SK-N-SH (cell line): ENCODE results near the gene WDR86. TPM values are rescaled to one million over a fixed set of nuclear protein-coding genes. Genes with fewer than 3 reads are reported as not detected.

ENCODE experiments used
- CTCF ChIA-PET: fragments of 300-600, 350-600 bp; formaldehyde crosslinking; extraction: SDS; loops from one replicate; lab custom pipeline; 2021; lab: Yijun Ruan, JAX
- POLR2A ChIA-PET: fragments of 350-600 bp; sonication (Branson Sonifier 250); formaldehyde crosslinking; extraction: SDS; loops from one replicate; lab custom pipeline; 2020; ENCODE audit warnings: antibody characterized with exemption, inconsistent platforms; lab: Yijun Ruan, JAX
- DNase-seq: peaks from one replicate; pipeline ENCODE4 v3.0.0; 2012
- H2AFZ ChIP-seq: fragments of 200-600 bp; sonication (generic); 2 replicates; pipeline ENCODE4 v1.8.1; 2016; ENCODE audit warnings: antibody characterized with exemption, mild to moderate bottlenecking, low read depth
- H3F3A ChIP-seq: fragments of 200-600 bp; sonication (generic); replicated peaks from 2 replicates; pipeline ENCODE3; 2016; ENCODE audit warnings: antibody characterized with exemption, mild to moderate bottlenecking; ENCODE audit not compliant: insufficient read depth
- H3K27ac ChIP-seq, 2 experiments: fragments of 200-500 bp in 1 of 2; fragments of 200-600 bp in 1 of 2; sonication (Bioruptor generic) in 1 of 2; sonication (generic), shearing (Covaris generic) in 1 of 2; 2 replicates each; pipeline versions ENCODE4 v1.5.1 to v1.6.1; 2014 to 2016; ENCODE audit warnings: low read depth in 2 of 2, inconsistent platforms in 1 of 2, low read length in 1 of 2, mild to moderate bottlenecking in 1 of 2, mixed read lengths in 1 of 2
- H3K27me3 ChIP-seq: fragments of 200-600 bp; sonication (generic), shearing (Covaris generic); 2 replicates; pipeline ENCODE4 v1.6.1; 2016; ENCODE audit warnings: mixed run types; ENCODE audit not compliant: insufficient read depth
- H3K36me3 ChIP-seq, 2 experiments: fragments of 200-500 bp in 1 of 2; fragments of 200-600 bp in 1 of 2; sonication (Bioruptor generic) in 1 of 2; sonication (generic) in 1 of 2; replicated peaks in 1 of 2; 2 replicates each; pipeline versions ENCODE3 to v1.5.1; 2014 to 2016; ENCODE audit warnings: low read length in 1 of 2, mild to moderate bottlenecking in 1 of 2; ENCODE audit not compliant: insufficient read depth in 2 of 2, control insufficient read depth in 1 of 2
- H3K4me1 ChIP-seq, 2 experiments: fragments of 200-500 bp in 1 of 2; fragments of 200-600 bp in 1 of 2; sonication (Bioruptor generic) in 1 of 2; sonication (generic), shearing (Covaris generic) in 1 of 2; 2 replicates each; pipeline versions ENCODE4 v1.5.1 to v1.6.1; 2014 to 2016; ENCODE audit warnings: low read depth in 1 of 2, low read length in 1 of 2, mixed run types in 1 of 2; ENCODE audit not compliant: insufficient read depth in 2 of 2, control insufficient read depth in 1 of 2
- H3K4me2 ChIP-seq: fragments of 200-600 bp; sonication (generic), shearing (Covaris generic); 2 replicates; pipeline ENCODE4 v1.6.1; 2017; ENCODE audit warnings: mixed run types
- H3K4me3 ChIP-seq, 2 experiments: fragments of 200-500 bp in 1 of 2; fragments of 200-600 bp in 1 of 2; sonication (Bioruptor generic) in 1 of 2; sonication (generic), shearing (Covaris generic) in 1 of 2; 2 replicates each; pipeline versions ENCODE4 v1.5.1 to v1.8.1; 2014 to 2016; ENCODE audit warnings: low read depth in 2 of 2, inconsistent platforms in 1 of 2, low read length in 1 of 2, mild to moderate bottlenecking in 1 of 2, mixed read lengths in 1 of 2, moderate library complexity in 1 of 2
- H3K79me2 ChIP-seq: fragments of 200-600 bp; sonication (generic); 2 replicates; pipeline ENCODE4 v1.8.1; 2017; ENCODE audit warnings: mild to moderate bottlenecking; ENCODE audit not compliant: insufficient read depth
- H3K9ac ChIP-seq: fragments of 200-600 bp; sonication (generic); 2 replicates; pipeline ENCODE4 v1.6.1; 2017; ENCODE audit warnings: mixed run types
- H3K9me2 ChIP-seq: fragments of 200-600 bp; sonication (generic); 2 replicates; pipeline ENCODE4 v1.6.1; 2017; ENCODE audit warnings: mixed run types
- H3K9me3 ChIP-seq: fragments of 200-600 bp; sonication (generic); 2 replicates; pipeline ENCODE4 v1.6.1; 2017; ENCODE audit warnings: mixed run types, mild to moderate bottlenecking, moderate library complexity
- H4K20me1 ChIP-seq: fragments of 200-600 bp; sonication (generic); 2 replicates; pipeline ENCODE4 v1.6.1; 2017; ENCODE audit warnings: mild to moderate bottlenecking, mixed run types; ENCODE audit not compliant: insufficient read depth
- CTCF ChIP-seq: fragments of 200-600 bp; sonication (generic); IDR thresholded peaks from 2 replicates; pipeline ENCODE4 v1.6.1; 2017; ENCODE audit warnings: antibody characterized with exemption, mild to moderate bottlenecking, moderate library complexity
- ELF1 ChIP-seq: IDR thresholded peaks from 2 replicates; pipeline ENCODE4 v1.4.0; 2012
- EZH2phosphoT487 ChIP-seq: fragments of 200-600 bp; sonication (generic); IDR thresholded peaks from 2 replicates; pipeline ENCODE4 v1.6.1; 2017; ENCODE audit warnings: low read depth, mixed run types, mild to moderate bottlenecking, antibody characterized with exemption, moderate library complexity, borderline replicate concordance
- FOXJ3 ChIP-seq: sonication (generic); formaldehyde crosslinking; IDR thresholded peaks from 2 replicates; pipeline ENCODE4 v1.5.1; 2020; ENCODE audit warnings: mild to moderate bottlenecking, missing genetic modification reagents
- FOXM1 ChIP-seq: IDR thresholded peaks from 2 replicates; pipeline ENCODE4 v1.4.0; 2012; ENCODE audit warnings: low read depth, mild to moderate bottlenecking
- IRF3 ChIP-seq: fragments of 150-350 bp; IDR thresholded peaks from 2 replicates; pipeline ENCODE4 v1.6.1; 2016; ENCODE audit warnings: mild to moderate bottlenecking, low read depth, low read length
- RAD21 ChIP-seq: IDR thresholded peaks from 2 replicates; pipeline ENCODE4 v1.6.1; 2012; ENCODE audit warnings: mild to moderate bottlenecking, low read length
- RCOR1 ChIP-seq: fragments of 150-350 bp; IDR thresholded peaks from 2 replicates; pipeline ENCODE4 v1.6.1; 2017; ENCODE audit warnings: antibody characterized with exemption, low read length
- REST ChIP-seq: IDR thresholded peaks from 2 replicates; pipeline ENCODE4 v1.6.1; 2012; ENCODE audit warnings: mild to moderate bottlenecking, low read depth, low read length, moderate library complexity
- RXRA ChIP-seq: IDR thresholded peaks from 2 replicates; pipeline ENCODE4 v1.4.0; 2012; ENCODE audit warnings: low read depth, mild to moderate bottlenecking, borderline replicate concordance
- TEAD4 ChIP-seq: IDR thresholded peaks from 2 replicates; pipeline ENCODE4 v1.4.0; 2012; ENCODE audit warnings: mild to moderate bottlenecking, borderline replicate concordance; ENCODE audit not compliant: insufficient read depth
- USF2 ChIP-seq: fragments of 150-350 bp; IDR thresholded peaks from 2 replicates; pipeline ENCODE4 v1.6.1; 2017; ENCODE audit warnings: antibody characterized with exemption, low read length, low read depth, borderline replicate concordance
- YY1 ChIP-seq: IDR thresholded peaks from 2 replicates; pipeline ENCODE4 v1.4.0; 2012; ENCODE audit warnings: low read depth, mild to moderate bottlenecking
- ZBTB33 ChIP-seq: IDR thresholded peaks from 2 replicates; pipeline ENCODE4 v1.4.0; 2012; ENCODE audit warnings: low read depth, borderline replicate concordance
- WGBS: methylation state at CpG from one replicate; pipeline ENCODE4 v1.1.6; 2017; ENCODE audit warnings: low lambda C conversion rate; 5-methylcytosine and 5-hydroxymethylcytosine counted together
- polyA plus RNA-seq, 3 experiments: library from polyadenylated mRNA; depleted of rRNA; stranded (reverse); fragments of >200 nt; gene quantifications; 2 replicates each; pipeline ENCODE4 v1.2.3, GENCODE V29; 2012

WDR86 gene
- polyA plus RNA-seq, 1 of the 3 experiments (the other 2 are of a cell fraction) = 1.0 TPM

- 95% methylated on average over 16 of the region's 25 CpGs for WGBS
- Histone ChIP-seq H3K4me1 (no peaks in the 10 kb centered on the region), H4K20me1 (no peaks in the 10 kb centered on the region)
- DNase-seq = peak; percentile 48
- TF ChIP-seq ZBTB33 (no peak), YY1 (no peak), ELF1 (no peak), USF2 (no peak), RAD21 (no peak), RXRA (no peak), TEAD4 (no peak), RCOR1 (no peak), FOXJ3 (CRISPR knock-in tag) (no peak), FOXM1 (no peak)
- TF ChIP-seq, all 33 proteins: peak for 0
- H3K9me3 ChIP-seq = no peaks in the 10 kb centered on the region
- no peak overlapping the region for H2AFZ ChIP-seq
- no peak overlapping the region for H3K9ac ChIP-seq
- no peak overlapping the region for H3K4me3 ChIP-seq
- no peaks in the 10 kb centered on the region for H3K9me2 ChIP-seq
- POLR2A ChIA-PET = no interaction called here
- no peak overlapping the region; a peak in 1 of 4 replicates for H3K27ac ChIP-seq
- peaks cover 15 to 44% of the 10 kb centered on the region in 2 experiments for H3K36me3 ChIP-seq
- no peak overlapping the region for H3K4me2 ChIP-seq
- CTCF ChIA-PET = interaction anchor here (0.9 to 1.9 kb wide), 6 partner anchors 11 to 380 kb away, joined by 3 to 6 read pairs (median 4); no protein-coding TSS in a partner anchor
- H3K79me2 ChIP-seq = no peaks in the 10 kb centered on the region
- H3F3A ChIP-seq = peaks cover 4% of the 10 kb centered on the region
- no peaks in the 10 kb centered on the region for H3K27me3 ChIP-seq
Measured at GRCh38 chr7:151379534-151380198, 30.2 kb downstream of the WDR86 start.

- WGBS = 96% methylated on average over 6 of the region's 6 CpGs
- no peaks in the 10 kb centered on the region for H3K9me3 ChIP-seq
- no peak overlapping the region for H2AFZ ChIP-seq
- no peak overlapping the region; a peak in 1 of 4 replicates for H3K27ac ChIP-seq
- peaks cover 15 to 49% of the 10 kb centered on the region in 2 experiments for H3K36me3 ChIP-seq
- no peaks in the 10 kb centered on the region for H4K20me1 ChIP-seq
- TF ChIP-seq CTCF = no peak
- TF ChIP-seq REST = no peak
- TF ChIP-seq RAD21 = no peak
- TF ChIP-seq EZH2phosphoT487 = no peak
- TF ChIP-seq IRF3 = no peak
- H3K9ac ChIP-seq = no peak overlapping the region
- no peaks in the 10 kb centered on the region for H3K79me2 ChIP-seq
- ChIA-PET CTCF (interaction anchor here (0.5 to 1.9 kb wide), 6 partner anchors 11 to 381 kb away, joined by 3 to 6 read pairs (median 4); no protein-coding TSS in a partner anchor), POLR2A (no interaction called here)
- no peak overlapping the region for H3K4me2 ChIP-seq
- no peak overlapping the region for H3K4me3 ChIP-seq
- no peaks in the 10 kb centered on the region for H3K27me3 ChIP-seq
- H3K4me1 ChIP-seq = peaks cover 0 to 1% of the 10 kb centered on the region in 2 experiments; a peak in 1 of 4 replicates
- no peak for DNase-seq
- H3F3A ChIP-seq = peaks cover 4% of the 10 kb centered on the region
- H3K9me2 ChIP-seq = no peaks in the 10 kb centered on the region
Measured at GRCh38 chr7:151379193-151379520, 30.7 kb downstream of the WDR86 start.
